ENCODE measurements around the gene NHLRC3.

DNA sequence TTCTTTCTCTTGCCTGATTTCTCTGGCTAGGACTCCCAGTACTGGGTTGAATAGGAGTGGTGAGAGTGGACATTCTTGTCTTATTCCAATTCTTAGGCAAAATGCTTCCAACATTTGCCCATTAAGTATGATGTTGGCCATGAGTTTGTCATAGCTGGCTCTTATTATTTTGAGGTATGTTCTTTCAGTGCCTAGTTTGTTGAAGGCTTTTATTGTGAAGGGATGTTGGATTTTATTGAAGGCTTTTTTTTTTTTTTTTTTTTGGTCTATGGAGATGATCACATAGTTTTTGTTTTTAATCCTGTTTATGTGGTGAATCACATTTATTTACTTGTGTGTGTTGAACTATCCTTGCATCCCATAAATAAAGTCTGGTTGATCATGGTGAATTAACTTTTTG is 19.8 kb downstream of the NHLRC3 start:
- TF ChIP-seq ZNF274 (IDR thresholded peaks at IDR 0.05; ENCODE audit: low read depth, low read length) (no peak), YY1 (IDR thresholded peaks at IDR 0.05; ENCODE audit: insufficient read depth, insufficient read length) (no peak)
